GM19438 (cell line): ENCODE data around the gene ARHGAP27.
"Not testable (repeated sequence)": the region's sequence is repeated elsewhere in the genome, so short reads cannot be mapped to it uniquely, and the experiment has no call there.

Source experiments
- ATAC-seq: cut with Tn5 transposase; IDR thresholded peaks from one replicate; pipeline ENCODE4 v1.9.1; 2021; ENCODE audit warnings: low read depth; ENCODE audit not compliant: unreplicated experiment

ARHGAP27 gene

DNA sequence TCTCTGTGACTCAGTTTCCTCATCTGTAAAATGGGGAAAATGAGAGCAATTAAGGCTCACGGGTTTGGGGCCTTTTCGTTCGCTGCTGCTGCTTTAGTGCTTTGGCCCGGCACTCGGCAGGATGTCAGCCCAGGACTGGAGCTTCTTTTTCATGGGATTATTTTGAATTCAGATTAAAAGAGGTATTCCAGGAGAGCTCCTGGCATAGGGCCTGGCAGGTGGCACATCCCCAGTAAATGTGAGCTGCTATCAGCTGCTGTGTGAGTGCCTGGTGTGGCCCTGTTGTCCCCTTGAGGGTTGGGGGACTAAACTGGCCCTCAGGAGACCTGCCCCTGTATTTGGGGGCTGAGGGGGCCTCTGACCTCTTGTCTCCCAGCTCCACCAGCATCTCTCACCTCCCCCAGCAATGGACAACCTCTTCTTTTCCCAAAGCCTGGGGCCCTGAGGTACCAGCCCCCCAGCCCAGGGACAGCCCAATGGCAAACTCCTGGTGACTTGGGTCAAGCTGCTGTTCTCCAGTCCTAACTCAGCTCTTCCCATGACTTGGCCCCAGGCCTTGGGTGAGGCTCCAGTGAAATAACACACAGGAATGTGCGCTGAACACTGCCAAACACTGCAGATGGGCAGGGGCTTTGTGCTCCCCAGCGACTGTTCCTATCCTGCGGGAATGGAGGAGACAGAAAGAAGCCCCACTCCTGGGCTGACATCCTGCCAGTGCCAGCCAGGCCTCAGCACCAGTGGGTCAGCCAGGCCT, 14.4 kb upstream of the ARHGAP27 start:
- ATAC-seq, result not testable (repeated sequence)

- ATAC-seq, result not testable (repeated sequence)
Measured at GRCh38 chr17:45445901-45446743, 13.5 kb upstream of the ARHGAP27 start.

- ATAC-seq, result not testable (repeated sequence)
Measured at GRCh38 chr17:45444856-45445820, 12.5 kb upstream of the ARHGAP27 start.

DNA sequence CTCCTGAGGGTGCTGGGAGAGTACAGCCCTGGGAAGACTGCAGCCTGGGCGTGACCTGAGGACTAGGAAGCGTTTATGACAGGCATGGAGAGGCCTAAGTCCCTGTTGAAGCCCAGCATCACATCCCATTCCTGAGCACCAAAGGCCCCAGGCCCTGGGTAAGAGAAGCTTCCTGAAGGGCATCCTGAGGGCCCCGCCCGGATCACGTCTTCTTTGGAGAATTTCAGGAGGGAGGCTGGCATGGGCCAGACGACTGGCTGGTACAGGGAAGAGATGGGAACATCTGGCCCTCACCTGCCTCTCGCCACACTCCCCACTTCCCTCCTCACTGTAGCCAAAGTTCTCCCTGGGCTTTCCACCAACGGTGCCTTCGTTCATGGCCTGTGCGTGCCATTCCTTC, 11.6 kb upstream of the ARHGAP27 start:
- not testable (repeated sequence) for ATAC-seq

GRCh38 chr17:45443371-45444260, 10.9 kb upstream of the ARHGAP27 start:
- ATAC-seq, result not testable (repeated sequence)

DNA sequence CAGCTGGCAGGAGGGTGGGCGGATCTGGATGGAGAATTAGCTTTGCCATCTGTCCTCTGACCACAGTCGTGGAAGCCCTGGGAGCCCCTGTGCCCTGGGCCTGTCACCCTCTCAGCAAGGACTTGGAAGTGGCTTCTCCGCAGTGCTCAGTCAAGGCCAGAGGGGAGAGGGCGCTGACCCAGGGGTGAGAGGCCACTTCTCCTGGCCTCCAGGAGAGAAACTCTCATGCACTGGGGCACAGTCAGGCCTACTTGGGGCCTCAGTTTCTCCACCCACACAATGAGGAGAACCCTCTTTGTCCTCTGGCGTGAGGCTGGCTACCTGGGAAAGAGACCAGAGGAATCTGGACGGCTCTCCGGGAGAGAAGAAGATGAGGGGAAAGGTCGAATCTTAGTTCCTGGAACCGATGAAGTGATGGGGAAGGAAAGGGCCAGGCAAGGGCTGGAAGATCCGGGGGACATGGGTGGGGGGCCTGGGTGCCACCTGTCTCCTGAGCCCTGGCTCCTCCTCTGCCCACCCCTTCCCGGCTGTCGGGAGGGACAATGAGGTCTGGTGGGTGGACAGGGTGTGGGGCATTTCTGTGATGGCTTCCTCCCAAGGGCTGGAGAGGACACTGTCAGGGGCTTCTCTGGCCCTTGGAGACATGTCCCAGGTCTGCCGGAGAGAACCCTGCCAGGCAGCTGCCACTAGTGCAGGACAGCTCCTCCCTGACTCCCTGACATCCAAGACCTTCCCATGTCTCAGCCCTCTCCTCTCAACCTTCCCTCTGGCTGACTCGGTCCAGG, 9.0 kb upstream of the ARHGAP27 start:
- no peak for ATAC-seq

DNA sequence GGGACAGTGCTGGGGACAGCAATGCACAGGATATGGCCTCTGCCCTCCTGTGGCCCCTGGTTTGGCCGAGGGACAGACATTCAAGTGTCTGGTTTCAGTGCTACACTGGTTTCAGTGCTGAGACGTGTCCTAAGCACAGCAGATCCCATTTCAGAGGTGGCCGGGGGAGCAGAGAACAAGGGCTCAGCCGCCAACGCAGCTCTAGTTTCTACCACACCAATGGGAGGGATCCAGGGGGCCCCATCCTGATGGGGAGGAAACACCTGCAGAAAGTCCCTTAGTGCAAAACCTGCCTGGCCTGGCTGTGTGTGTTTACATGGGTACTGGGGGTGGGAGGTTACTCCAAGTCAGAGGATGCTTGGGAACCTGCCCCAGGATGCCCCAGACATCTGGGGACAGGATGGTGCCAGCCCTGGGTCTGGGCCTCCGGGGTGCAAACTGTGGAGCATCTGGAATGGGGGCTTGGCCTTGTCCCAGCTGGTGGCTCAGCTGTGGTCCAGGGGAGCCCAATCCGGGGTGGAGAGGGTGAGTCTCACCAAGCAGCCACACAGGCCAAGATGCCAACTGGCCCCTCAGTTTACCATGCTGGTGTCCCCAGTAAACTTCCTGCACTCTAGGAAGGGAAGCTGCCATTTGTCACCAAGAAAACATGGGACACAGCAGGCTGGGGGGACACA, 8.3 kb upstream of the ARHGAP27 start:
- peak; percentile 92 for ATAC-seq

GRCh38 chr17:45440161-45440778, 7.6 kb upstream of the ARHGAP27 start:
- no peak for ATAC-seq

DNA sequence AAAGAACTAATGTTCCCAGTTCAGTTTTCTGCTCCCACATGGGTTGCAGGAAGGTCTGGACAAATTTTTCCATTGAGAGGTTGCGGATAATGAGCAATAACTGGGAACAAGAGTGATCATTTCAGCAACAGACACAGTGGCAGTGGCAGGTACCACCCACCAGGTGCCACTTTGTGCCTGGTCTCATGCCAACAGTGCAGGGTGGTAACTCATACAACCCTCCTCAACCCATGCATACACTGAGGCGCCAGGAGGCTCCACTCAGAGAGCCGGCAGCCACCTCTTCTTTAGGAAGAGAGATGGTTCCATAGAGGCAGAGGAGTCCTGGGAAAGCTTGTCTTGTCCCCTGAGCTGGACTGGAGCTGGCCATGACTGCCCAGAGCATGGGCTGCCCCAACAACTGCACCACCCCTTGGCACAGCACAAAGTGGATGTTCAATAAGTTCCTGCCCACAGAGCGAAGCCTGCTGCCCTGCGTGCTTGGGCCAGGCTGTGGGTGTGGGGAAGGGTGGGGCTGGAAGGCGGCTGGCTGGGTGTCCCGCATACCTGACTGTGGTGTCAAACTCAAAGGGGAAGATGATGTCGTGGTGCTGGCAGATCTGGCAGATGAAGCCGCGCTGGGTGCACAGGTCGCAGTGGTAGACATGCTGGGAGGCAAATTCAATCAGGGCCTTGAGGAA, 6.4 kb upstream of the ARHGAP27 start:
- no peak for ATAC-seq

GRCh38 chr17:45437465-45438283, 5.0 kb upstream of the ARHGAP27 start:
- no peak for ATAC-seq

DNA sequence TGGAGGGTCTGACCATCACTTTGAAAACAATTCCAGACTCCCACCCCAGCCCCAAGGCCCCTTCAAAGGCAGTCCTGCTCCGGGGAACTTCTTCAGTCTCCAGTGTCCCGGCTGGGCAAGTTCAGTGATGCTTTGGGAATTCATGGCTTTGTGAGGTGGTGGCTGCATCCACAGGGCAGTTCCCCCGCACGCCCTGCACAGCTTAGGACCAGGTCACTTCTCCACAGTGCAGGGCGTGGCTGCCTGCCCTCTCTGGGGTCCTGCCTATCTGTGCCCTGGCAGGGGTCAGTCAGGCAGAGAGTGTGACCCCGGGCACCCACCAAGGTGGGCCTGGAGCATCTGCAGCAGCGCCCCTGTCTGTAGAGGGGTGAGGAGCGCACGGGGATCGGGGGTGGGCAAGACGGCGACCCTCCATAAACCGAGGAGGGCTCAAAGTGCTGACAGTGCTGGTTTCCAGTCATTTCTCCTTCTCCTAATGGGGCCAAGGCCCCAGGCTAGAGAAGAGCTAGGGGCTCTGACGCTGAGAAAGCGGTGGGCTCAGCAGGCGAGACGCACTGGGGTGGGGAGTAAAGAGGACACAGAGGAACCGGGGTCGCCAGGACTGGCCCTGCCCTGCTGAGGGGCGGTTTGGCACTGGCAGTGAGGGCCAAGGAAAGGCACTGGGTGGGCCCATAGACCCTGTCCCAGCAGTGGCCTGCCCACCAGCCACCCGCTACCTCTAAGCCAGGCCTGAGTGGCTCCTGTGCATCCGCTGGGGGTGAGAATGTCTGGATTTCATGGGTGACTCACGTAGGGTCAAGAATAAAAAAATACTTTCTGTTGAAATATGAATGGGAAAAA, 4.2 kb upstream of the ARHGAP27 start:
- ATAC-seq, result no peak

- no peak for ATAC-seq
Measured at GRCh38 chr17:45436161-45436560, 3.5 kb upstream of the ARHGAP27 start.

- ATAC-seq, result no peak
Measured at GRCh38 chr17:45435481-45435880, 2.8 kb upstream of the ARHGAP27 start.

DNA sequence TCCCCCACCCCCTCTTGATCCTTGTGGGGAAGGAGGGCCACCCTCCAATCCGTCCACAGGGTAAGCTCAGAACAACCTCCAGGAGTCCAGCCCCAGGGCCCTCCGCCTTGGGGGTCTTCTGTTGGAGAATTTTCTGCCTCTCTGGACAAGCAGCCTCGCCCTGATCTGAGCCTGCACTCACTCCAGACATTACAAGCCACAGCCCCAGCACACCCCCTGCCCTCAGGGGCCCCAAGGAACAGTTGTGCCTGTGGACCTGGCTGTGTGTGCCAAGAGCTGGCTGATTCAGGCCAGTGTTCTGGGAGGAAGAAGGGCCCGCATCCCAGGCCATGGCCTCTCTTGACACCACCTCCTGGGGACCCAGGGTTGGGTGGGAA, 477 bp upstream of the ARHGAP27 start:
- ATAC-seq, result no peak

GRCh38 chr17:45431531-45432404, 902 bp downstream of the ARHGAP27 start:
- peak; percentile 55 for ATAC-seq
